CD4-positive, alpha-beta T cell treated with Interleukin-21 for 1 hour (primary cell): ENCODE results near the gene RELCH.

Source experiments
- DNase-seq: peaks from one replicate; pipeline ENCODE4 v3.0.0-alpha.2; 2020

Gene RELCH

GRCh38 chr18:62342884-62343283 lies 155.8 kb downstream of the RELCH start:
- DNase-seq, result no peak

- DNase-seq, result no peak
Observed at GRCh38 chr18:62343316-62343715, 156.3 kb downstream of the RELCH start.

DNA sequence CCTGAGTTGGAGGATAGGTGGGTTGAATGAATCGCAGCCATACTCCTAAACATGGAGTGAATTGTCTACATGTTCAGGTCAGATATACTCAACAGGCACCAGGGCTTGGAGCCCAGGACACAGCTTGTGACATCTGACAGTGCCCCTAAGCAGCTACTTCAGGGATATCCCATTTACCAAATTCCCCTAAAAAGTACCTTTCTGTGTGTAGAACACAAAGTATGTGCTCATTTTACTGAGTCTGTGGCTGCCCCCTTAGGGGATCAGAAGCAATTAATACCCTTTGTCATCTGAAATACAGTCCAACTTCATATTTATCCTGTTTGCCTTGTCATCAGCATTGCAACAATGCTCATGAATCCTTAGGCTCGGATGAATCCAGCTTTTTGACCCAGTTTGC lies 158.9 kb downstream of the RELCH start:
- DNase-seq, result no peak

- no peak for DNase-seq
Observed at GRCh38 chr18:62346333-62347088, 159.5 kb downstream of the RELCH start.

- no peak for DNase-seq
Observed at GRCh38 chr18:62347089-62347506, 160.0 kb downstream of the RELCH start.

DNA sequence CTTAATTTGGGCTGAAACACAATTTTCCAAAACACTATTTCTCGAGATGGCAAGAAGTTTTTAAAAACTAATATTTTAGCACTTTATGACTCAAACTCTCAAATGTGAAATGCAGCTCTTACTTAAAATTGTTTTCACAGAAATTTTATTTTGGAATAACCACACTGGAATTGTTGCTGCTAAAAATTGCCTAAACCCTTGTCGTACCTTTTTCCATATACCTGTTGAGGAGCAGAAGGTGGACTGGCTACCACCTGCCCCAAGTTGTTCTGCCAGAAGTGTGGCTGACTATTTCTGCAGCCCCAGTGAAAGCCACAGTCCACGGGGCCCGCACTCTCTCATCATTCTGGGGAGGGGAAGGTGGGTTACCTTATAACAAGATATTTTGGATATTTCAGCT lies 161.4 kb downstream of the RELCH start:
- no peak for DNase-seq

DNA sequence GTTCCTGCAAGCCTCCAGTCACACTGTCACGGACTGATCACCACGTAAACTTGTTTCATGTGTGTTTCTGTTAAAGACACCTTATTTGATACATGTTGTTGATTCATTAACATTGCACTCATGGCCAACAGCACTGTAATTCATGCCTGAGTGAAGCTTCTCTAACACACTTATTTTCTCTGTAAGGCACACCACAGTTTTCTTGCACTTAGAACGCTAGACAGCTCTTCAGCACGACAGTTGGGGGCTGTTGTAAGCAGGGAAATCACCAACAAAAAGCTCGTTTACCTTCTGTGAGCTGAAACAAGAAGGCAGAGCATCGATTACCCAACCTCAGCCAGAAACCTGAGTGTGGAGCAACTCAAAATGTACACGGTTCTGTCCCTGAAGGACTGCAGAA lies 166.1 kb downstream of the RELCH start:
- DNase-seq, result no peak

GRCh38 chr18:62354151-62354550 lies 167.1 kb downstream of the RELCH start:
- no peak for DNase-seq

DNA sequence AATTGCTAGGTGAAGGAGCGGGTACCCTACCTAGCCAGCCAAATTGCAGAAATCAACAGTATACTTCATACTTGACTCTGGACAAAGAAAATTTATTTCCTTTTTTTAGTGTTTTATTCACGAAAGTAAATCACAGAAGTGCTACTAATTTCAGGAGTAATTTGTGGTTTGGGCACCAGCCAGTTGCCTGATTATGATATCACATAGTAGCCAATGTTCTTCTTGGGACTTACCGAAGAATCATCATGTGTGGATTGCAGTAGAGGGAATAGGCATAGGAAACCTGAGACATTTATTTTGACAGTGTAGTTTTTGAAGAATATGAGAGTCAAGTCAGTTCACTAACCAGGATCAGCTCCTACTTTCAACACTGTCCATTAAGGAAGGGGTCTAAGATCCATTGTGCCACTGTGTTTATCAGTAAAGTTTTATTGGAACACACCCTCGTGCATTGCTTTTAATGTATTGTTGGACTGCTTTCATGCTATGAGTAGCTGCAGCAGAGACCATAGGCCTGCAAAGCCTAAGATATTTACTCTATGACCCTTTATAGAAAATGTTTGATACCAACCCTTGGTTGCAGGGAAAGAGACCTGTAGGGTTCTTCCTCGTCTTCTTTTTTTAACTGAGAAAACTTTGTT lies 170.1 kb downstream of the RELCH start:
- DNase-seq, result no peak
